Endothelial cell (in vitro differentiated cells): ENCODE results near the gene BCAP31. TPM values are rescaled to one million over a fixed set of nuclear protein-coding genes. Genes with fewer than 3 reads are reported as not detected.

Experiments
- DNase-seq: peaks from one replicate; pipeline ENCODE4 v3.0.0; 2021; ENCODE audit warnings: low spot score
- H3K27ac Mint-ChIP-seq: one replicate; pipeline ENCODE4 v1.8.0; 2021; ENCODE audit warnings: mixed read lengths, inconsistent platforms; ENCODE audit not compliant: unreplicated experiment
- H3K27me3 Mint-ChIP-seq: one replicate; pipeline ENCODE4 v1.8.0; 2021; ENCODE audit warnings: mild to moderate bottlenecking, moderate library complexity, mixed read lengths, inconsistent platforms; ENCODE audit not compliant: unreplicated experiment
- H3K36me3 Mint-ChIP-seq: one replicate; pipeline ENCODE4 v1.8.0; 2021; ENCODE audit warnings: mild to moderate bottlenecking, low read depth, mixed read lengths, inconsistent platforms; ENCODE audit not compliant: unreplicated experiment
- H3K4me1 Mint-ChIP-seq: one replicate; pipeline ENCODE4 v1.8.0; 2021; ENCODE audit warnings: mild to moderate bottlenecking, mixed read lengths, inconsistent platforms; ENCODE audit not compliant: unreplicated experiment
- H3K4me3 Mint-ChIP-seq: one replicate; pipeline ENCODE4 v1.8.0; 2021; ENCODE audit warnings: mild to moderate bottlenecking, mixed read lengths, inconsistent platforms; ENCODE audit not compliant: unreplicated experiment
- H3K9me3 Mint-ChIP-seq: one replicate; pipeline ENCODE4 v1.8.0; 2021; ENCODE audit warnings: mixed read lengths, inconsistent platforms; ENCODE audit not compliant: unreplicated experiment
- total RNA-seq: library from RNA; stranded (reverse); fragmentation: NEBNext Ultra II Directional; extraction: Animal tissue kit (Norgen Biotek cat#: 25700); gene quantifications from one replicate; pipeline ENCODE4 v1.2.1, GENCODE V29; 2021; ENCODE audit not compliant: unreplicated experiment
- TF ChIP-seq, protein P1 (sequence below): fragments of 200-600 bp; sonication (generic); IDR thresholded peaks from one replicate; pipeline ENCODE4 v1.5.0; 2021; ENCODE audit warnings: antibody characterized with exemption; ENCODE audit not compliant: unreplicated experiment

The BCAP31 gene
- total RNA-seq, 1 donor from 2014 or later, result 282 TPM

DNA sequence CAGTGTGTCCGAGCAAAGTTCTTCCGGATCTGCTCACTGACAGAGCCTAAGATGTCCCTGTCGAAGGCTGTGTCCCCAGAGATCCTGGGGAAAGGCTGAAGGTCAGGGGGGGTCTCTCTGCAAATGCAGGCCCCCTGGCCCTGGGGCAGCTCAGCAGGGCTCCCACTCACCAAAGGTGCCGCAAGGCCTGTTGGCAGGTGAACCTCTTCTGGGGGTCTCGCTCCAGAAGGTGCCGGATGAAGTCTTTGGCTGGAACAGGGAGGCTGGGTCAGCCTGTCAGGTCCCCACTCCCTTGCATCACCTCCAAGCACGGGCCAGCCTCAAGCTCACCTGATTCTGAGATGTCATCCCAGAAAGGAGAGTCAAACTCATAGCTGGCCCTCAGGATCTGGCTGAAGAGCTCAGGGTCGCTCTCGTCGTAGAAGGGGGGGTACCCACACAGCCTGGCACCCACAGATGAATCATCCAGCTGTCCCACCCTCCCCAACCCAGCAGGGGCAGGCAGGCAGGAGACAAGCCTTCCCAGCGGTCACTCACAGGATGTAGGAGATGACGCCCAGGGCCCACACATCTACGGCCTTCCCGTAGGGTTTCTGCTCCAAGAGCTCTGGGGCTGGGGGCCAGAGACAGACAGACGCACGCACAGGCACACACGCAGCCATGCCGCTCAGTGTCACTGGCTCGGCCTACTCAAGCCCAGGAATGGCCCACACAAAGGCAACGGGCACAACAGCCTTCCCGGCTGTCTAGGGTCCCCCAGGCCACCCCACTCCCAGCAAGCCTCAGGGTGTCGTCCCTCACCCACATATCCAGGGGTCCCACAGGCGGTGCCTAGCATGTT is 53.2 kb downstream of the BCAP31 start:
- Mint-ChIP-seq H3K9me3 (no peaks in the 10 kb centered on the region), H3K27me3 (peaks cover 6% of the 10 kb centered on the region), H3K36me3 (no peaks in the 10 kb centered on the region), H3K4me1 (no peaks in the 10 kb centered on the region), H3K4me3 (no peak overlapping the region), H3K27ac (no peak overlapping the region)
- DNase-seq, result no peak
- TF ChIP-seq, protein P1, sequence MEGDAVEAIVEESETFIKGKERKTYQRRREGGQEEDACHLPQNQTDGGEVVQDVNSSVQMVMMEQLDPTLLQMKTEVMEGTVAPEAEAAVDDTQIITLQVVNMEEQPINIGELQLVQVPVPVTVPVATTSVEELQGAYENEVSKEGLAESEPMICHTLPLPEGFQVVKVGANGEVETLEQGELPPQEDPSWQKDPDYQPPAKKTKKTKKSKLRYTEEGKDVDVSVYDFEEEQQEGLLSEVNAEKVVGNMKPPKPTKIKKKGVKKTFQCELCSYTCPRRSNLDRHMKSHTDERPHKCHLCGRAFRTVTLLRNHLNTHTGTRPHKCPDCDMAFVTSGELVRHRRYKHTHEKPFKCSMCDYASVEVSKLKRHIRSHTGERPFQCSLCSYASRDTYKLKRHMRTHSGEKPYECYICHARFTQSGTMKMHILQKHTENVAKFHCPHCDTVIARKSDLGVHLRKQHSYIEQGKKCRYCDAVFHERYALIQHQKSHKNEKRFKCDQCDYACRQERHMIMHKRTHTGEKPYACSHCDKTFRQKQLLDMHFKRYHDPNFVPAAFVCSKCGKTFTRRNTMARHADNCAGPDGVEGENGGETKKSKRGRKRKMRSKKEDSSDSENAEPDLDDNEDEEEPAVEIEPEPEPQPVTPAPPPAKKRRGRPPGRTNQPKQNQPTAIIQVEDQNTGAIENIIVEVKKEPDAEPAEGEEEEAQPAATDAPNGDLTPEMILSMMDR, result no peak

- TF ChIP-seq, protein P1, result no peak
- H3K4me3 Mint-ChIP-seq, result no peak overlapping the region
- H3K36me3 Mint-ChIP-seq, result no peaks in the 10 kb centered on the region
- H3K9me3 Mint-ChIP-seq, result no peaks in the 10 kb centered on the region
- no peak overlapping the region for H3K27ac Mint-ChIP-seq
- no peak for DNase-seq
- H3K27me3 Mint-ChIP-seq, result peaks cover 6% of the 10 kb centered on the region
- no peaks in the 10 kb centered on the region for H3K4me1 Mint-ChIP-seq
Observed at GRCh38 chrX:153669901-153670731, 54.1 kb downstream of the BCAP31 start.

- Mint-ChIP-seq H3K27me3 (peaks cover 6% of the 10 kb centered on the region), H3K36me3 (no peaks in the 10 kb centered on the region), H3K4me1 (no peaks in the 10 kb centered on the region), H3K4me3 (no peak overlapping the region), H3K27ac (no peak overlapping the region), H3K9me3 (no peaks in the 10 kb centered on the region)
- DNase-seq, result peak; percentile 60
- TF ChIP-seq, protein P1, result peak; percentile 87
Observed at GRCh38 chrX:153669174-153669890, 54.9 kb downstream of the BCAP31 start.

DNA sequence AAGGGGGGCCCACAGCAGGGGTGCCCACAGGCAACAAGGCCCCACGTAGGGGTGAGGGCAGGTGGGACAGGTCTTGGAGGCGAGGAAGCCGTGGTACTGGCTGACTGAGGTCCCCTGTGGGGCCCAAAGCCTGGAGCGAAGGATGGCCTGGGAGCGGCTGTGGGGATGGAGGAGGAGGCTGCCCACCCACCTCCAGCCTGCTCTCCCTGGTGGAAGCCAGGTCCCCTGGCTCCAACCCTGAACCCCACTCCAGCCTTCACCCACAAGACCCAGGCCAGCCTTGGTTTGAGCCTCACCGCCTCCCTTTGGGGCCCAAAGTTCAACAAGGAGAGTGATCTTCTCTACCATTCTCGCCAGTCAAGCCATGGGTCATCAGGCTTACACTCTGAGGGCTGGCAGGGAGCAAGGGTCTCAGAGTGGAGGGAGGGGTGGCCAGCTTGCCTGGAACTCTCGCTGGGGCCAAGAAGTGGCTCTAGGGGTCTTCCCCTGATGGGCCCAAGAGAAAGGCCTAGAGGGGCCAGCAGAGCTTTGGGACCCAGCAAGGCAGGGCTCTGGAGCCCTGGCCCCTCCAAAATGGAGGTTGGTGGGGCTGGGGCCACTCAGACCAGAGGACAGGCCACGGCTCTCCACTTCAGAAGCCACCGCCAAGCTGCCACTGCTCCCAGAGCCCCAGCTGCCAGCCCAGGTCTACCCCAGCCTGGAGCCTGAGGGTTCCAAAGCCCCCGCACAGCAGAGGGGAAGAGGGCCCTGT is 55.6 kb downstream of the BCAP31 start:
- no peaks in the 10 kb centered on the region for H3K9me3 Mint-ChIP-seq
- peaks cover 6% of the 10 kb centered on the region for H3K27me3 Mint-ChIP-seq
- H3K4me3 Mint-ChIP-seq, result no peak overlapping the region
- DNase-seq, result no peak
- TF ChIP-seq, protein P1, result no peak
- no peak overlapping the region for H3K27ac Mint-ChIP-seq
- no peaks in the 10 kb centered on the region for H3K4me1 Mint-ChIP-seq
- no peaks in the 10 kb centered on the region for H3K36me3 Mint-ChIP-seq
